CD4-positive, alpha-beta T cell (primary cell): ENCODE measurements around the gene STAC2. TPM values are rescaled to one million over a fixed set of nuclear protein-coding genes. Genes with fewer than 3 reads are reported as not detected.

Experiments
- ATAC-seq: fragments of 200-7000 bp; cut with Tn5 transposase; one replicate; pipeline ENCODE4 v1.10.0; 2022; ENCODE audit warnings: mild to moderate bottlenecking; ENCODE audit not compliant: poor library complexity
- CTCF ChIA-PET: fragments of 350-600 bp; sonication (Branson Sonifier 250); formaldehyde crosslinking; loops from one replicate; lab custom pipeline; 2021; ENCODE audit warnings: antibody characterized with exemption, inconsistent platforms; lab: Charles Lee
- POLR2A ChIA-PET: fragments of 350-600 bp; sonication (Branson Sonifier 250); formaldehyde crosslinking; loops from one replicate; lab custom pipeline; 2021; ENCODE audit warnings: antibody characterized with exemption, inconsistent platforms; lab: Charles Lee
- DNase-seq, 14 experiments: peaks; one replicate each; pipeline ENCODE4 v3.0.0-alpha.2; 2013 to 2020; ENCODE audit warnings: mixed read lengths in 2 of 14
- H3K27ac ChIP-seq, 2 donors: one replicate each; pipeline versions ENCODE4 v1.5.1 to v1.7.0; 2013; ENCODE audit warnings: low read length in 2 of 2, low read depth in 1 of 2, mild to moderate bottlenecking in 1 of 2
- H3K27me3 ChIP-seq, 2 experiments: 1 replicate in 1 of 2; 2 replicates in 1 of 2; pipeline versions ENCODE4 v1.6.1 to v1.7.0; 2013; ENCODE audit warnings: low read length in 2 of 2, control low read depth in 1 of 2, mild to moderate bottlenecking in 1 of 2, moderate library complexity in 1 of 2; ENCODE audit not compliant: insufficient read depth in 2 of 2, control insufficient read depth in 1 of 2
- H3K36me3 ChIP-seq: one replicate; pipeline ENCODE4 v1.6.1; 2013; ENCODE audit warnings: low read length, control low read depth; ENCODE audit not compliant: insufficient read depth
- H3K4me1 ChIP-seq: one replicate; pipeline ENCODE4 v1.6.1; 2013; ENCODE audit warnings: low read length, control low read depth; ENCODE audit not compliant: insufficient read depth
- H3K4me3 ChIP-seq: one replicate; pipeline ENCODE4 v1.5.1; 2013; ENCODE audit warnings: mild to moderate bottlenecking, low read length, moderate library complexity
- H3K9me3 ChIP-seq, 2 experiments: 1 replicate in 1 of 2; 2 replicates in 1 of 2; pipeline versions ENCODE4 v1.6.1 to v1.7.0; 2013; ENCODE audit warnings: low read length in 2 of 2, mild to moderate bottlenecking in 2 of 2, control low read depth in 1 of 2, moderate library complexity in 1 of 2; ENCODE audit not compliant: control insufficient read depth in 1 of 2, insufficient read depth in 1 of 2
- H3K27ac Mint-ChIP-seq: one replicate; pipeline ENCODE4 v1.8.0; 2020; ENCODE audit warnings: mixed read lengths
- H3K27me3 Mint-ChIP-seq: one replicate; pipeline ENCODE4 v1.8.0; 2021; ENCODE audit warnings: mixed read lengths
- H3K36me3 Mint-ChIP-seq: one replicate; pipeline ENCODE4 v1.8.0; 2021; ENCODE audit warnings: low read depth, mixed read lengths
- H3K4me1 Mint-ChIP-seq: one replicate; pipeline ENCODE4 v1.8.0; 2021; ENCODE audit warnings: low read depth, mixed read lengths
- H3K4me3 Mint-ChIP-seq: one replicate; pipeline ENCODE4 v1.8.0; 2020; ENCODE audit warnings: mild to moderate bottlenecking, mixed read lengths
- H3K9me3 Mint-ChIP-seq: one replicate; pipeline ENCODE4 v1.8.0; 2020; ENCODE audit warnings: mixed read lengths
- intact Hi-C, 2 experiments: fragments of 100-400 bp; cut with DNase I in 1 of 2; cut with micrococcal nuclease in 1 of 2; formaldehyde crosslinking; loops; one replicate each; pipeline versions ENCODE4 v1.15.1 to v1.9.0; 2023 to 2025; cut with DNase I, micrococcal nuclease
- total RNA-seq, 174 experiments: library from RNA in 2 of 174; stranded (reverse) in 2 of 174; gene quantifications; one replicate each; pipeline ENCODE4 v1.2.3 and lab custom pipeline; 2021 to 2026
- TF ChIP-seq, protein P1 (sequence below): fragments of 200-600 bp; IDR thresholded peaks from one replicate; pipeline ENCODE4 v1.8.0; 2022; ENCODE audit warnings: antibody characterized with exemption, mild to moderate bottlenecking

The STAC2 gene
- total RNA-seq, 2 experiments from 2014 or later, result not detected

DNA sequence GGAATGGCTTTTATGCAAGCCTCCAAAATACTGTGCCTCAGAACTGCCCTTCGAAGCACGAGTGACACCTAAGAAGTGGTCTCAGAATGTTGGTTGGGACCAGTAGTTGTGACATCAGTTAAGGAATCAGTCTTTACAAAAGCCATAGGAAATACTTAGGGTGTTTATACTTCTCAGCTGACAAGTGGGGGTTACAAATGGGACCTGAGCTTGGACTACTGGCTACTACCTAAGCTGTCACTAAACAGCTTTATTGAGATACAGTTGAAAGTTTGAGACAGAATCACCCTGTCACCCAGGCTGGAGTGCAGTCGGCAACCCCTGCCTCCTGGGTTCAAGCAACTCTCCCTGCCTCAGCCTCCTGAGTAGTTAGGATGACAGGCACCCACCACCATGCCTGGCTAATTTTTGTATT, 20.6 kb downstream of the STAC2 start:
- Mint-ChIP-seq H3K27me3 (no peaks in the 10 kb centered on the region), H3K4me3 (peak overlapping the region; percentile 60), H3K27ac (peak overlapping the region; percentile 27), H3K36me3 (peaks cover 50% of the 10 kb centered on the region), H3K9me3 (no peaks in the 10 kb centered on the region), H3K4me1 (peaks cover 54% of the 10 kb centered on the region)
- Histone ChIP-seq H3K27ac (no peak overlapping the region), H3K36me3 (peaks cover 44% of the 10 kb centered on the region), H3K4me1 (peaks cover 60% of the 10 kb centered on the region), H3K27me3 (no peaks in the 10 kb centered on the region), H3K4me3 (no peak overlapping the region), H3K9me3 (no peaks in the 10 kb centered on the region)
- intact Hi-C loops, result no loop called here
- POLR2A ChIA-PET, result interaction anchor here (1.0 to 4.3 kb wide), 3 partner anchors 10 to 41 kb away, joined by 3 to 49 read pairs (median 7); no protein-coding TSS in a partner anchor
- ATAC-seq (no peak), DNase-seq (no peak)
- CTCF ChIA-PET, result interaction anchor here (0.6 to 6.4 kb wide), 4 partner anchors 33 to 40 kb away, joined by 4 to 122 read pairs (median 34); no protein-coding TSS in a partner anchor
- TF ChIP-seq, protein P1, sequence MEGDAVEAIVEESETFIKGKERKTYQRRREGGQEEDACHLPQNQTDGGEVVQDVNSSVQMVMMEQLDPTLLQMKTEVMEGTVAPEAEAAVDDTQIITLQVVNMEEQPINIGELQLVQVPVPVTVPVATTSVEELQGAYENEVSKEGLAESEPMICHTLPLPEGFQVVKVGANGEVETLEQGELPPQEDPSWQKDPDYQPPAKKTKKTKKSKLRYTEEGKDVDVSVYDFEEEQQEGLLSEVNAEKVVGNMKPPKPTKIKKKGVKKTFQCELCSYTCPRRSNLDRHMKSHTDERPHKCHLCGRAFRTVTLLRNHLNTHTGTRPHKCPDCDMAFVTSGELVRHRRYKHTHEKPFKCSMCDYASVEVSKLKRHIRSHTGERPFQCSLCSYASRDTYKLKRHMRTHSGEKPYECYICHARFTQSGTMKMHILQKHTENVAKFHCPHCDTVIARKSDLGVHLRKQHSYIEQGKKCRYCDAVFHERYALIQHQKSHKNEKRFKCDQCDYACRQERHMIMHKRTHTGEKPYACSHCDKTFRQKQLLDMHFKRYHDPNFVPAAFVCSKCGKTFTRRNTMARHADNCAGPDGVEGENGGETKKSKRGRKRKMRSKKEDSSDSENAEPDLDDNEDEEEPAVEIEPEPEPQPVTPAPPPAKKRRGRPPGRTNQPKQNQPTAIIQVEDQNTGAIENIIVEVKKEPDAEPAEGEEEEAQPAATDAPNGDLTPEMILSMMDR, result no peak

DNA sequence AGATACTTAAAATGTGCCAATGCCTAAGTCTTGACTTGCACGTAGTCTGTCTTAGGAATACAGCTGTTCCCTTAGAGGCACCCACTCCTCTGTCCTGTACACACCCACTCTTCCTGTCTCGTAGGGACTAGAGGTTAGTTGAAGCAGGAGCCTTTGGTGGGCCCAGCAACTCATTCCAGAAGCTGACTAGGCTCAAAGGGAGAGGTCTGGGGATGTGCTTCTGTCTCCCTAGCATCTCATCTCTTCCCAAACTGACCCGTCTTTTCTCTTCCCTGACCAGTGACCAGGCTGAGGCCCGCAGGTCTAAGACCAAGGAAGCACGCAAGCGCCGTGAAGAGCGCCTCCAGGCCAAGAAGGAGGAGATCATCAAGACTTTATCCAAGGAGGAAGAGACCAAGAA, 21.5 kb downstream of the STAC2 start:
- ATAC-seq, result no peak
- DNase-seq, result no peak
- peak overlapping the region; percentile 13 for H3K27ac Mint-ChIP-seq
- peaks cover 58% of the 10 kb centered on the region for H3K4me1 Mint-ChIP-seq
- Histone ChIP-seq H3K27me3 (no peaks in the 10 kb centered on the region), H3K9me3 (no peaks in the 10 kb centered on the region), H3K4me3 (no peak overlapping the region), H3K27ac (no peak overlapping the region), H3K4me1 (peaks cover 57% of the 10 kb centered on the region), H3K36me3 (peaks cover 44% of the 10 kb centered on the region)
- H3K4me3 Mint-ChIP-seq, result peak overlapping the region; percentile 52
- H3K36me3 Mint-ChIP-seq, result peaks cover 56% of the 10 kb centered on the region
- POLR2A ChIA-PET, result interaction anchor here (4.3 kb wide), 1 partner anchor 41 kb away, joined by 49 read pairs; no protein-coding TSS in a partner anchor
- intact Hi-C loops, result loop anchor here in 1 of 2 experiments (5.0 kb wide), 1 partner anchor 258 kb away; the partner anchor contains the start of gene CDK12
- TF ChIP-seq, protein P1, result no peak
- CTCF ChIA-PET, result interaction anchor here (1.2 to 1.8 kb wide), 2 partner anchors 35 to 41 kb away, joined by 5 read pairs; no protein-coding TSS in a partner anchor
- no peaks in the 10 kb centered on the region for H3K9me3 Mint-ChIP-seq
- no peaks in the 10 kb centered on the region for H3K27me3 Mint-ChIP-seq

DNA sequence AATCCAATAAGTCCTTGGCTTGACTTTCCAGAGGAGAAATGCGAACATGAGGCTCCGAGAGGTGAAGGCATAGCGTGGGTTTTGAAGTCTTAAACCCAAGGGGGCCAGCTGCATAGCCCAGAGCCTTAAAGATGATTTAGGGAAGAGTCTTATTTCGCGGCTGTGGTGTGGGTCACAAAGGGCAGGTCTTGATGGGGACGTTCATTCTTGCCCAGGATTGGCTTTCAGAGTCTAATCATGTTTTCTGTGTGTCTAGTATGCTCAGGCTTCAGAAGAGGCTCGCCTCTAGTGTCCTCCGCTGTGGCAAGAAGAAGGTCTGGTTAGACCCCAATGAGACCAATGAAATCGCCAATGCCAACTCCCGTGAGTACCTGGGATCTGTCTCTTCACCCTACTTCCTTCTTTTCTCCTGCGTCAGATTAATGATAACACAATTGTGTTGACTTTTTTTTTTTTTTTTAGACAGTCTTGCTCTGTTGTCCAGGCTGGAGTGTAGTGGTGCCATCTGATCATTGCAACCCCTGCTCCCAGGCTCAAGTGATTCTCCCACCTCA, 24.7 kb downstream of the STAC2 start:
- Histone ChIP-seq H3K4me3 (peak overlapping the region; percentile 90), H3K4me1 (peaks cover 65% of the 10 kb centered on the region), H3K9me3 (no peaks in the 10 kb centered on the region), H3K27ac (peak overlapping the region; percentile 96 to 99), H3K27me3 (no peaks in the 10 kb centered on the region), H3K36me3 (peaks cover 44% of the 10 kb centered on the region)
- Mint-ChIP-seq H3K4me1 (peaks cover 58% of the 10 kb centered on the region), H3K4me3 (peak overlapping the region; percentile 90), H3K27ac (peak overlapping the region; percentile 94), H3K9me3 (no peaks in the 10 kb centered on the region), H3K27me3 (no peaks in the 10 kb centered on the region), H3K36me3 (peaks cover 56% of the 10 kb centered on the region)
- ChIA-PET POLR2A (interaction anchor here (1.7 to 3.0 kb wide), 3 partner anchors 35 to 329 kb away, joined by 5 to 42 read pairs (median 35); partner anchors contain the start of gene ARL5C), CTCF (interaction anchor here (2.1 to 2.8 kb wide), 3 partner anchors 26 to 38 kb away, joined by 7 to 12 read pairs (median 12); no protein-coding TSS in a partner anchor)
- DNase-seq, result no peak
- no peak for ATAC-seq
- intact Hi-C loops, result loop anchor here in 1 of 2 experiments (5.0 kb wide), 1 partner anchor 261 kb away; the partner anchor contains the start of gene CDK12
- TF ChIP-seq, protein P1, result no peak
